ENCODE data around the gene CAMK2B.
A peak's percentile ranks its signal among the peaks of the same experiment; 100 is the strongest.

Gene CAMK2B

GRCh38 chr7:44247868-44248651 is 77.3 kb downstream of the CAMK2B start:
- no peak for DNase-seq

- no peak for DNase-seq
Measured at GRCh38 chr7:44246396-44247113, 78.8 kb downstream of the CAMK2B start.

- DNase-seq = no peak
Measured at GRCh38 chr7:44244282-44244681, 81.1 kb downstream of the CAMK2B start.

- DNase-seq = no peak
Measured at GRCh38 chr7:44242091-44242490, 83.3 kb downstream of the CAMK2B start.

- peak; percentile 79 for DNase-seq
Measured at GRCh38 chr7:44240983-44241510, 84.3 kb downstream of the CAMK2B start.

GRCh38 chr7:44240376-44240775 is 85.0 kb downstream of the CAMK2B start:
- DNase-seq = no peak

GRCh38 chr7:44239361-44239760 is 86.0 kb downstream of the CAMK2B start:
- no peak for DNase-seq

- DNase-seq = no peak
Measured at GRCh38 chr7:44238116-44238695, 87.2 kb downstream of the CAMK2B start.

- no peak for DNase-seq
Measured at GRCh38 chr7:44237696-44238095, 87.7 kb downstream of the CAMK2B start.

- no peak for DNase-seq
Measured at GRCh38 chr7:44236333-44236728, 89.1 kb downstream of the CAMK2B start.

- no peak for DNase-seq
Measured at GRCh38 chr7:44235582-44236332, 89.6 kb downstream of the CAMK2B start.

GRCh38 chr7:44235066-44235465 is 90.3 kb downstream of the CAMK2B start:
- DNase-seq = no peak

- no peak for DNase-seq
Measured at GRCh38 chr7:44232901-44233715, 92.3 kb downstream of the CAMK2B start.

GRCh38 chr7:44232396-44232795 is 93.0 kb downstream of the CAMK2B start:
- DNase-seq = no peak

- DNase-seq = no peak
Measured at GRCh38 chr7:44231088-44231487, 94.3 kb downstream of the CAMK2B start.

- no peak for DNase-seq
Measured at GRCh38 chr7:44230286-44230685, 95.1 kb downstream of the CAMK2B start.

- no peak for DNase-seq
Measured at GRCh38 chr7:44229546-44230105, 95.8 kb downstream of the CAMK2B start.

- DNase-seq = no peak
Measured at GRCh38 chr7:44228571-44229350, 96.6 kb downstream of the CAMK2B start.

- no peak for DNase-seq
Measured at GRCh38 chr7:44227911-44228310, 97.5 kb downstream of the CAMK2B start.

GRCh38 chr7:44226396-44226753 is 99.0 kb downstream of the CAMK2B start:
- DNase-seq = no peak

All from NCI-H1694 treated with DMSO at 0.1 percent for 48 hours (cell line).